Activated CD4-positive, alpha-beta T cell treated with anti-CD3 and anti-CD28 coated beads for 48 hours (primary cell): Measurements from ENCODE around the gene DHCR7.
"Not testable (repeated sequence)": the region's sequence is repeated elsewhere in the genome, so short reads cannot be mapped to it uniquely, and the experiment has no call there.

ENCODE experiments used
- DNase-seq: peaks from one replicate; pipeline ENCODE4 v3.0.0-alpha.2; 2020

The DHCR7 gene

DNA sequence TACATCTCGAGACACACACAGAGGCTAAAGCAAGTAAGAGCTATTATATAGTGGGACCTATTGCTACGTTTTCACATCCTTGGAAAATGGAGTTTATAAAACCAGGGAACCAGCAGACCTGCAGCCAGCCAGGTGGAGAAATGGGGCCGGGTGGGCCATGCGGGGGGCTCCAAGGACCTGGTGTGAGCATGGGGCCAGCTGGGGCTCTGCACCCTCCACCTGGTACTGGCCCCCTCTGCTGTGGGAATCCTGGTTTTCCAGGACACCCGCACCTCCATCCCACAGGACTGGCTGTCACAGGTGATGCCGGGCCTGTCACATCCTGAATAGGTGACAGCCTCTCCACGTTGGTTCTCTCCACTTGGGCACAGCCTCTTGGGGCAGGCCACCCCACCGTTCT is 11.3 kb downstream of the DHCR7 start:
- DNase-seq = no peak

GRCh38 chr11:71435278-71435951 is 12.8 kb downstream of the DHCR7 start:
- no peak for DNase-seq

- DNase-seq = no peak
Measured at GRCh38 chr11:71434576-71435130, 13.5 kb downstream of the DHCR7 start.

DNA sequence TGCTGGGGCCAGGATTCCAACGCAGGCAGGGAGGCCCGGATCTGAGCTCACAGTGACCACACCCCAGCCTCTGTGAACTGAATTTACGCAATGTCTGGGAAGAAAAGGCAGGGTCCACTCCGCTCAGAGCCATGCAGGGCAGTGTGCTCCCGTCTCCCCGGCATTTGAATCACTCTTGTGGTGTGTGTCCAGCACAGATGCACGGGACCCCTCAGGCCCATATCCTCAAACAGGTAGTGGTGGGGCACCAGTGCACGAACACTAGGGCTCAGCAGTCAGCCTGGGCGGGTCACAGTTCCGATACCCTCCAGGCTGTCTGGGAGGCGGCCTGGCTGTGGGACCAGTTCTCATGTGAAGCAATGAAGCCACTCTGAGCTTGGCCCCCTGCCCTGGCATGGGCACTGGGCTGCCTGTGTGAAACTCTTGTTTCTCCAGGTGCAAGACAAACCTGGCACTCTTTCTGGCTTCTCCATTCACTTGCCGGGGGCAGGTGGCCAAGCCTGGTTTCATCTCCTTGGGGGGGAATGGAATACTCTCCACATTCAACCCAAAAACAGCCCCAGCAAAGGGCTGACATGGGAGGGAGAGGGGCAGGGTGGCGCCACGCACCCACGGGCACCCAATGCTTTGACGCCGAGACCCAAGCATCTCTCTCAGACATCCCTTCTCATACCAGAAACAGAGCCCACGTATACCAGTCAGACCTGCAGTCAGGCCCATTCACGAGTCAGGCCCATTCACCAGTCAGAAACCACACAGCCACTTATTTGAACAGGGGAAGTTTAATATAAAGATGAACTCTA is 14.3 kb downstream of the DHCR7 start:
- DNase-seq = no peak

GRCh38 chr11:71432761-71433647 is 15.2 kb downstream of the DHCR7 start:
- no peak for DNase-seq

DNA sequence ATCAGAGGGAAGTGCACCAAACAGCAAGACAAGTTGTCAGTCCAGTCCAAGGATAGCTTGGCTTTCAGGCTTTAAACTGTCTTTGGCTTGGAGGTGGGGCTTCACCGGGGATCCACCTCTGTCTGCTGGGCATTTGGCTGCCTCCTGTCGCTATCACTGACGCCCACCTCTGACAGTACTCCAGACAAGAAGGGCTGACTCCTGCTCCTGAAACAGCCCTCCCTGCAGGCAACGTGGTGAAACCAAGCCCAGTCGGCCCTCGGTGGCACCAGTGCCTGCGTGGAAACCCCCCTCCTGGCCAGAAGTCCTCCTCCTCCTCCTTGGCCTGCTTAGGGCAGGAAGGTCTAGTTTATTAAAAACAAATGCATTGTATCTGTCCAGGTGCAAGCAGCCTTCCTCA is 16.9 kb downstream of the DHCR7 start:
- DNase-seq = no peak

DNA sequence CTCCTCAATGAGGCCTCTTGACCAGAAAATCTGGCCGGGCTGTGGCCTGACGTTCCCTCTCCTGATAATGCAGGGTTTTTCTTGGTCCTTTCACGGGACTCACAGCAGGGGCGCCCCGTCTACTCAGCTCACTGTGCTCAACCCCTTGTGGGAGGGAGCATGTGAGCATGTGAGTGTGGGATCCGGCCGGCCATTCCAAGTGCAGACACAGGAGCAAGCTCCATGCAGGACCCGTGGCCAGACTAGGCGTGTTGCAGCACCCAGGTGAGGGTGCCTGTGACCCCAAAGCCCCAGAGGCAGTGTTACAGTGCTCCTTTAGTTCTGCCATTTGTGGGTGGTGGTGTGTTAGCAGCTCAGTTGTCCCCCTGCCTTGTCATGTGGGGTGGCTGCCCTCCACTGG is 18.0 kb downstream of the DHCR7 start:
- DNase-seq = no peak

DNA sequence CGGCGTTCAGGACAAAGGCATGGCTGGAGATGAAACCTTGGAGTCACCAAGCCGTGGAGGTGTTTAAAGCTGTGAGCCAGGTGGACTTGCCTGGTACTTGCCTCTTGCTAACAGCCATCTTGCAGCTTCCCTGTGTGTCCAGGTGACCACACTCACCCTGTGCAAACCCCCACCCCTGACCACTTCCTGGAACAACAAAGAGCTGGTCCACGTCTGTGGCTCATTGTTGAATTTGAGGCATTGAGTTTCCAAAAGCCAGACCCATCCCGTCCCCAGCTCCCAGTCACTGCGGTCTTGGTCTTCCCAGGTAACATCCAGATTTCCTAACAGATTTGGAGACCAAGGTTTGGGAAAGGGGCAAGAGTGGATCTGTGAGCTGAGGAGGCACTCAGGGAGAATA is 18.5 kb downstream of the DHCR7 start:
- no peak for DNase-seq

DNA sequence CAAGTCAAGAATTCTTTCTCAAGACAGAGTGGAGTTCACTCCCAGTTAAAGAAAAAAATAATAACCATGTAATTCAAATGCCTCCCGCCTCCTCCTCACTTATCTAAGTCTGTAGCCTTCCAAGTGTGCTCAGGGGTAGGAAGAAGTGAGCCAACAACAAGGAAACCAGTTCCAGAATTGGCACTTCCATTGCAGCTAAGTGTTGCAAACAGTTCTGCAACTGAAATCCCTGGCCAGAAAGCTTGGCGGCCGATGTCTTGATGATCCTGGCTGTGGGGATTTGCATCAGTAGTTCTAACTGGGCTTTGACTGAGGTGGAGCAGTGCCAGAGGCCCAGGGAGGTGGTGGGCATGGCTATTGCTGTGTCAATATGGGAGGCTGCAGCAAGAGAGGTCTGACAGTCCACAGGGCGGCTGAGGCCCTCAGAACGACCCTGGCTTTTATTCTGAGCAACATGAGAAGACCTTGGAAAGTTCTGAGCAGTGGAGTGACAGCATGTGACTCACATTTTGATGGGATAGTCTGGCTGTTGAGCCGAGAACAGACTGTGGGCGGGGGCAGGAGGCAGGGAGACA is 19.2 kb downstream of the DHCR7 start:
- DNase-seq = no peak

GRCh38 chr11:71426413-71426812 is 21.8 kb downstream of the DHCR7 start:
- no peak for DNase-seq

DNA sequence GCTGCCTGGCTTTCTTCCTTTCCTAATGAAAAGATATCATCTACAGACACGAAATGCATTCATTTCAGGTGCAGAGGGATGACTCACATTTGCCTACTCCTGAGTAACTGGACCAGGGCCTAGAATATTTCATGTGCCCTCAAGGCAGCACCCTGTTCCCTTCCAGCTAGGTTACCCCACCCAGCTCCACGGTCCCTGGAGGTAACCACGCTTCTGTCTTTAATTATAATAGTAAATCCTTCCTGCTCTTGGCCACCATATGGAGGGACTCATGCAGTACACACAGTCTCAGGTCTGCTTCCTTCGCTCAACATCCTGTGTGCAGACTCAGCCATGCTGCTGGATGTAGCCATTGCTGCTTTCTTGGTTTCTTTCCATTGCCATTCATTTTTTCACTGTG is 22.3 kb downstream of the DHCR7 start:
- DNase-seq = peak; percentile 13

GRCh38 chr11:71425409-71425808 is 22.8 kb downstream of the DHCR7 start:
- no peak for DNase-seq

DNA sequence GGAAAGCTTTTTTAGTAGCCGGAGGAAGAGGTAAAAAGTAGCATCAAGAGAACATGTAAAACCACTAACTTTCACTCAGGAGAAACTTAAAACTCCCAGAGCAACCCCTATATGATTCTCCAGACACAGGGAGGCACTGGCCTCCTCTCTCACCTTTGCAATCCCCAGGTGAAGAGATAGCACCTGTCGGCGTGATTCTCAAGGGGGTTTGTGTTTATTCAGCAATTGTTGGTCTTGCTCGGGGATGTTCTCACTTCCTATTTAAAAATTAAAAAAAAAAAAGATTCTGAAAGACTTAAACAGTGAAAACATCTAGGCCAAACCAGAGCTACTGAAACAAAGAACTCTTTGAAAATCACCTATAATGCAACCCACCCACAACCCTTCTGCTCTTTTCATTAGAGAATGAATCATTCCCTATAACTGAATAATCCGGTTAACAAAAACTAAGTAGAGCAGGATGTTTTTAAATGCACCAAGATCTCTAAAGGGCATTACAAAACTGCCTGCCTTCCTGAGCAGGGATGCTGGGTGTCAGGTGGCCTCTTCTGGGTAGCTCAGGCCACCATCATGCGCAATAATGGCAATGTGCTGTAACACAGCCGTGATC is 24.9 kb downstream of the DHCR7 start:
- DNase-seq = no peak

DNA sequence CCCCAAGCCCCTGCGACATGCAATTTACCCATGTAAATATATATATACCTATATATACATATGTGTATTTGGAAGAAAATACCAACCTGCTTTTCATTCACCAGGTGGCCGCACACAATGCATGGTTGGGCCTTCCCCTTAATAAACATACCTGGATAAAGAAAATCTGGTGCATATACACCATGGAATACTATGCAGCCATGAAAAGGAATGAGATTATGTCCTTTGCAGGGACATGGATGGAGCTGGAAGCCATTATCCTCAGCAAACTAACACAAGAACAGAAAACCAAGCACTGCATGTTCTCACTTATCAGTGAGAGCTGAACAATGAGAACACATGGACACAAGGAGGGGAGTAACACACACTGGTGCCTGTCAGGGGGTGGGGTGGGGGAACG is 25.9 kb downstream of the DHCR7 start:
- DNase-seq = not testable (repeated sequence)

DNA sequence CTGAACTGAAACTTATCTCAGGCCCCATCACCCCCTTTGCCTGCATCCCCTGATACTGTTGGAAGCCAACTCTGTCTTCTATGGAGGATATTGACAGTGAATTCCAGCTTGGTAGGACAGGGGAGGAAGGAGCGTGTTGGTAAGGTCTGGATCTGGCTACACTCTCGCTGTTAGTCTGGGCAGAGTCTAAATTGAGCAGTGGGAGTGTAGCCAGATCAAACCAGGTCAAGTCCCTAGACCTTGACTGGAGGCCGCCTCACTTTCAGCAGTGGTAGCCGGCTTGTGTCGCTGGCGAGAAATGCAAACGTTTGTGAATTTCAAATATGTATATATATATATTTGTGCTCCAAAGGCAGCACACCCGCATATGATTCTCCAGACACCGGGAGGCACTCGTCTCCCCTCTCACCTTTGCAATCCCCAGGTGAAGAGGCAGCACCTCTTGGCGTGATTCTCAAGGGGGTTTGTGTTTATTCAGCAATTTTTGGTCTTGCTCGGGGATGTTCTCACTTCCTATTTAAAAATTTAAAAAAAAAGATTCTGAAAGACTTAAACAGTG is 26.7 kb downstream of the DHCR7 start:
- DNase-seq = no peak

DNA sequence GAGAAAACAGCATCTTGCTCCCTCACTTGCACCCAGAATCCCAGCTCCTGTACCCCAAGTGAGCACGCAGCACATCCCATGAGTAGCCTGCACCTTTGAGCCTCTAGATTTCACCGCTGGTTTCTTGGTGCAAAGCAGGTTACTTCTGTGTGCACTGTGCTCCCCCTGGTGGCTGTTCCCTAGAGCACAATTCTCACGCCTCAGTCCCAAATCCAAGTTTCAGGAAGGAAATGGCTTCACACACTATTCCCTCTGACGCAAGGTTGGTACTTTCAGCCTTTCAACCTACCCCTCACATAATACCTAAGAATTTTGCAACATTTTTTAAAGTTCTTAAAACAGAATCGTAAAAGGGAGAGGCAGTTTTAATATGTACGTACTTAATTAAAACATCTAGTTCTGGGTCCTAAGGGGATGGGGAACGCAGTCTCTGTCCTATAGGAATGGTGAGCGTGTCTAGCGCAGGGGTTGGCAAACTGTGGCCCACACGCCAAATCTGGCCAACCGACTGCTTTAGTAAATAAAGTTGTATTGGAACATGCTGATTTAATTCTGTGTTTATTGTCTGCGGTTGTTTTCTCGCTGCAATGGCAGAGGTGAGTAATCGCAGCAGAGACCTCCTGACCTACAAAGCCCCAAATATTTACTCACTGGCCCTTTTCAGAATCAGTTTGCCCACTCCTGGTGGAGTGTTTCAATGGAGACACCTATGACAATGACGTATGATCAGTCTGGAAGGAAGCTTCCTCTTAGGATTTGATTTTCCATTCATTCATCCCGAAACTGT is 27.5 kb downstream of the DHCR7 start:
- DNase-seq = peak; percentile 47

- DNase-seq = peak; percentile 32
Measured at GRCh38 chr11:71418643-71419042, 29.6 kb downstream of the DHCR7 start.

- no peak for DNase-seq
Measured at GRCh38 chr11:71414645-71415044, 33.5 kb downstream of the DHCR7 start.

DNA sequence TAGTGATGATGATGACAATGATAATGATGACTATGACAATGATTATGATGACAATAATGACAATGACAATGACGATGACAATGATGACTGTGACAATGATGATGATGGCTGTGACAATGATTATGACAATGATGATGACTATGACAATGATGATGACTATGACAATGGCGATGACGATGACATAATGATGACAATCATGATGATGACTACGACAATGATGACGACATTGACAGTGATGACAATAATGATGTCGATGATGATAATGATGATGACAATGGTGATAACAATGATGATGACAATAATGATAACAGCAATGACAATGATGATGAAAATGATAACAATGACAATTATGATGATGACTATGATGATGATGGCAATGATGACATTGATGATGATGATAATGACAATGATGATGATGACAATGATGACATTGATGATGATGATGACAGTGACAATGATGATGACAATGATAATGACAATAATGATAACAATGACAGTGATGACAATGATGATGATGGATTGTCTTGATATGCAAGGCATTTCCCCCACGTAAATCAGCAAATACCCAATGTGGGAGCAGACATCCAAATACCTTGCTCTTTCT is 37.7 kb downstream of the DHCR7 start:
- no peak for DNase-seq

GRCh38 chr11:71408826-71409225 is 39.4 kb downstream of the DHCR7 start:
- no peak for DNase-seq

DNA sequence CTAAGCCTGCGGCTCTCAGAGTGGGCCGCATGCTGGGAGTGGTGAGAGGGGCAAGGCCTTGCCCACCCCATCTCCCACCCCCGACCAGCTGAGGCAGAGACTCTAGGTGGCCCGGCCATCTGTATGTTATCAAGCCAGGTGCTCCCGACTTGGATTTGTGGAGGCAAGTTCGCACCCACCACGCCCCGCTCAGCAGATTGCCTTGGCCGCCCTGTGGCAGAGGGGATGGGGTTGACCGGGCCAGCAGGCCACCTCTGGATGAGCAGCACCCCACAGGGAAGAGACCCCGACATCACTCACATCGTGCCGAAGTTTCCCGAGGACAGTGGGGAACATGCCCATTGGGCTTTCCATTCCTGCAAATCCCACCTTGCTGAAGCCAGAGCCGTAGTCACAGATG is 40.8 kb downstream of the DHCR7 start:
- no peak for DNase-seq
